ENCODE data around the gene THRB.
"Not testable (repeated sequence)": the region's sequence is repeated elsewhere in the genome, so short reads cannot be mapped to it uniquely, and the experiment has no call there.

THRB gene

DNA sequence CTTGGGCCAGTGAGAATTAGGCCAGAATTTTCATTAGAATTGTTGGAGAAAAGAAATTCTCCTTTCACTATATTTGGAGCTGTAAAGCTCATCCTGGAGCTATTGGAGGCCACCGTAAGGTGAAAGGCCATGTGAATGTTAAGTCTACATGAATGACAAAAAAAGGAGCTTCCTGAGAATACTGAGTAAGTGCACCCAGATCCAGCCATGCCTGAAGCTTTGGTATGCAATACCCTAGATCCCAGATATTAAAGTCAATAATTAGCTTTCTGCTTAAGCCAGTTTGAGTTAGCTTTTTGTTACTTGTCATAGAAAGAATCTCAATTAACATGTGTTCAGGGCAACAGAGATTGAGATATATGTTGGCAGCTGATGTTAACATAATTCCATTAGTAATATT is 377.1 kb downstream of the THRB start:
- FAIRE-seq (no peak), DNase-seq (ENCODE audit: insufficient read length, low spot score) (no peak)
- TF ChIP-seq POLR2A (IDR thresholded peaks at IDR 0.05; ENCODE audit: low read depth, low read length): no peak
- TF ChIP-seq SPI1 (IDR thresholded peaks at IDR 0.05; ENCODE audit: low read depth, low read length): no peak
- TF ChIP-seq POLR2AphosphoS5 (IDR thresholded peaks at IDR 0.05; ENCODE audit: low read depth, low read length): no peak
- TF ChIP-seq PAX5 (IDR thresholded peaks at IDR 0.05; ENCODE audit: insufficient read depth, low read length, severe bottlenecking): no peak
- TF ChIP-seq TAF1 (IDR thresholded peaks at IDR 0.05; ENCODE audit: low read depth, low read length): no peak
- no peak for TF ChIP-seq POU2F2 (IDR thresholded peaks at IDR 0.05; ENCODE audit: low read depth, low read length)

DNA sequence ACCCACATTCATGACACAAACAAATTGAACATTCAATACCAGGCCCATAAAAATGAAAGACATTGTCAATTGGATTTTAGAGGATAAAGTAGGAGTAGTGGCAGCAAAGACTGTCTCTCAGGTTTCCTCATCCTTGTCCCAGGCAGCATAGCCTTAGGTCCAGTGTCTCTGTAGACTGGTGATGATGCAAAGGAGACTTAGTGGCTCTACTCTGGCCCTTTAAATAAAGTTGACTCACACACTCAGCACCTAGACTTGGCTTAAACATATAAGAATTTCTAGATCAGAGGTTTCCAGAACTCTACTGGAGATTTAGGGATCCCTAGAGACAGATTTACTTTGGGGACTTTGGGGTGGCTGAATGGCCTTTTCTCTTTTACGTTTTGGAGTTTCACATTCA is 382.9 kb downstream of the THRB start:
- TF ChIP-seq SPI1 (IDR thresholded peaks at IDR 0.05; ENCODE audit: low read depth, low read length) (no peak), PAX5 (IDR thresholded peaks at IDR 0.05; ENCODE audit: insufficient read depth, low read length, severe bottlenecking) (no peak), POLR2AphosphoS5 (IDR thresholded peaks at IDR 0.05; ENCODE audit: low read depth, low read length) (no peak), TAF1 (IDR thresholded peaks at IDR 0.05; ENCODE audit: low read depth, low read length) (no peak)
- no peak for FAIRE-seq
- DNase-seq (ENCODE audit: insufficient read length, low spot score): no peak

DNA sequence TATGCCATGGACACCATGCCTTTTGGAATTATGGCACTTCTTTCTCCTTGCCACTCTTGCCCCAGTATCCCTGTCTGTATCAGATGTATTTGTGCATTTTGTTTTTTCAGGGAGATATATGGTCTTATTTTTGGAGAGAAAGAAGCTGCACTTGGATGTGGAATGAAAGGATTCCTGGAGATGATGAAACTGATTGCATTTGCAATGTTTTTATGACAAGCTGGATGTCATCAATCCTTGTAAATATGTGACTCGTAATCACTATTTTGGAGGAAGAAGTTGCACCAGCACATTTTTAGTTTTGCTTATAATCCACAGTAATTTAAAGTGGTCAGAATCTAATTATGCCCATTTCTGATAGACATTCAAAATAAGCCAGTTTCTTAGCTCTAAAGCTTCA is 384.6 kb downstream of the THRB start:
- DNase-seq (ENCODE audit: insufficient read length, low spot score): no peak
- TF ChIP-seq POU2F2 (IDR thresholded peaks at IDR 0.05; ENCODE audit: low read depth, low read length): no peak
- no peak for FAIRE-seq

DNA sequence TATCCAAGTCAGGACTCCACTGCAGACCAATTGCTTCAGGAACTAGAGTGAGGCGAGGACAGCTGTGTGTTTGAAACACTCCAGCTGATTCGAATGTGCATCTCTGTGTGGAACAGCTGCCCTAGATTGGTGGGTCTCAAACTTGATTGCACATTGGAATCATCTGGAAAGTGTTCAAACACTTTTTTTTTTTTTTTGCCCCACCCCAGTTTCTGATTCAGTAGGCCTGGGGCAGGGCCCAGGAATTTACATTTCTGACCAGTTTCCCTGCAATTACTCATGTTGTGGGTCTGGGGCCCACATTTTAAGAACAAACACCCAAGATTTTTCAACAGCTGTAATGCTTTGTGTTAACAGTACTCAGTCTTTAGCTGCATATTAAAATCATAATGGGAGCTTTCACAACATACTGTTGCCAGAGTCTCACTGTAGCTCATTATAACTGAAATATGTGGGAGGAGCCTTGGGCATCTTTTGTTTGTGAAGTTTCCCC is 392.9 kb downstream of the THRB start:
- DNase-seq (ENCODE audit: insufficient read length, low spot score) (no peak), FAIRE-seq (no peak)
- no peak for TF ChIP-seq POU2F2 (IDR thresholded peaks at IDR 0.05; ENCODE audit: low read depth, low read length)
- TF ChIP-seq POLR2AphosphoS5 (IDR thresholded peaks at IDR 0.05; ENCODE audit: low read depth, low read length): no peak
- no peak for TF ChIP-seq SPI1 (IDR thresholded peaks at IDR 0.05; ENCODE audit: low read depth, low read length)
- no peak for TF ChIP-seq TAF1 (IDR thresholded peaks at IDR 0.05; ENCODE audit: low read depth, low read length)
- TF ChIP-seq PAX5 (IDR thresholded peaks at IDR 0.05; ENCODE audit: insufficient read depth, low read length, severe bottlenecking): no peak
- TF ChIP-seq POLR2A (IDR thresholded peaks at IDR 0.05; ENCODE audit: low read depth, low read length): no peak

DNA sequence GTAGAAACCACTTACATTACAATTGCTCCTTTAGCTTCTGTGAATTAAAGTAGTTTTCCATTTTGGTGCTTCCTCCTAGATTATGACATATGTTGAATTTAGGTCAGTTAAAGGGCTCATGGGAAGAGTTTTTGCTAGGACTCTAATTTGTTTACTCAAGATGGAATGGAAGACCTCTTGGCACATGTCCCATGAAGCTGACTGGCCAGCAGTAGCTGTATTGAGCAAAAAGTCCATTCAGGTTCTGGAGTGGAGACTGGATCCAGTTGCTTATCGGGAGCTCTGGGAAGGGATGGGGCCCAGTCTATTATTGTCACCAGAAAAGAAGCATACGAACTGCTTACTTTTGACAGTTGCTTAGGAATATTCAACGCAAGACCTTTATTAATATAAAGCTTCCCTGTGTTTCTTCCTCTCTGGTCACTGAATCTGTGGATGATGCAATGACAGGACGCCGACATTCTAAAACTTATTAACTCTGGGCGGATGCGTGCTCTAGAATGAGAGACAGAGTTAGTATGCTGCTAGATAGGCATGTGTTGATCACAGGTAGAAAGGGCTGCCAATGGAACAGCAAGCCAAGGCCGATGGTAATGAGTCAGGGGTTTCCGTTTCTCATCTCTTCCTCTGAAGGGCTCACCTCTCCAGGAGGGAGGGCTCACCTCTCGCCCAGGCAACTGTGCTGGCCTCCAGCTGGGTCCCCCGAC is 393.8 kb downstream of the THRB start:
- FAIRE-seq (no peak), DNase-seq (ENCODE audit: insufficient read length, low spot score) (no peak)
- no peak for TF ChIP-seq PAX5 (IDR thresholded peaks at IDR 0.05; ENCODE audit: insufficient read depth, low read length, severe bottlenecking)

DNA sequence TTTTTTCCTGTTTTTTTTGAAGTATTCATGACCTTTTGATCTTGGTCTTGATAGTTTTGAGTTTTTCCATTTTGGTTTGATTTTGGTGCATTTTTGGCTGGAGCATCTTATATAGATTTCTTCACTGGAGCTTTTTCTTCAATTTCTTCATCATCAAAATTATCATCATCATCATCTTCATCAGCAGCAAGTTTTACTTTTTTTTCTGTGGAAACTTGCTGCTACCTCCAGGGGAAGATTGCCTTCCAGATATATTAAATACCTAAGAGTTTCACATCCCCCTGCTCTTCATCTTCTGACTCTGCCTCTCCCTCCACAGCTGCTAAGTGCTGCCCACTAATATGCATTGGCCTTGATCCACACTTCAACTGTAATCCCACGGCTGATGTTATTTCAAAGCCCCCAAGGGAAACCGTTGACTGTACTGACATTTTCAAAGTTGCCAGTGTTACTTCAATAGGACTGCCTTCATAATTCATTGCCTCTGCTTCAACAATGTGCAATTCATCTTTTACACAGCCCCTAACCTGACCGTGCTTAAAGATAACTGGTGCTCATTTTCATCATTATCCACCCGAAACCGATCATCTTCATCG is 397.9 kb downstream of the THRB start:
- FAIRE-seq (no peak), DNase-seq (ENCODE audit: insufficient read length, low spot score) (no peak)
- TF ChIP-seq POLR2AphosphoS5 (IDR thresholded peaks at IDR 0.05; ENCODE audit: low read depth, low read length) (no peak), POLR2A (IDR thresholded peaks at IDR 0.05; ENCODE audit: low read depth, low read length) (no peak), PAX5 (IDR thresholded peaks at IDR 0.05; ENCODE audit: insufficient read depth, low read length, severe bottlenecking) (no peak)

DNA sequence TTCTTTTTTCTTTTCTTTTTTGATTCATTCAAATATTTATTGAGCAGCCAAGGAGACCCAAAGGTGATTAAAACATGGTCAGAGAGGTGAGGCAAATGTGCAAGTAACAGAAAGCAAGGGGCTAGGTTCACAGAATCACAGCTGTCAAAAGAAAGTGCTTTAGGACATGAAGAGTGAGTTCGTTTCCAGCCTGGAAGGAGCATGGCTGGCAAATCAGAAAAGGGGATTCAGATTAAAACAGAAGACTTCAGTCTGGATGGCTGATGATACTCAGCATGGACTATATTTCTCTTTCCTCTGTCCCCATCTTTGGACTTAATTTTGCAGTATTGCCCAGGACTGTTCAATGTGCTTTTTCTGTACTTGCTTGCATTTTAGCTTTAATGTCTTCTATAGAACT is 398.4 kb downstream of the THRB start:
- FAIRE-seq: no peak
- TF ChIP-seq POLR2AphosphoS5 (IDR thresholded peaks at IDR 0.05; ENCODE audit: low read depth, low read length) (no peak), TAF1 (IDR thresholded peaks at IDR 0.05; ENCODE audit: low read depth, low read length) (no peak), PAX5 (IDR thresholded peaks at IDR 0.05; ENCODE audit: insufficient read depth, low read length, severe bottlenecking) (no peak), POLR2A (IDR thresholded peaks at IDR 0.05; ENCODE audit: low read depth, low read length) (no peak)
- no peak for DNase-seq (ENCODE audit: insufficient read length, low spot score)

DNA sequence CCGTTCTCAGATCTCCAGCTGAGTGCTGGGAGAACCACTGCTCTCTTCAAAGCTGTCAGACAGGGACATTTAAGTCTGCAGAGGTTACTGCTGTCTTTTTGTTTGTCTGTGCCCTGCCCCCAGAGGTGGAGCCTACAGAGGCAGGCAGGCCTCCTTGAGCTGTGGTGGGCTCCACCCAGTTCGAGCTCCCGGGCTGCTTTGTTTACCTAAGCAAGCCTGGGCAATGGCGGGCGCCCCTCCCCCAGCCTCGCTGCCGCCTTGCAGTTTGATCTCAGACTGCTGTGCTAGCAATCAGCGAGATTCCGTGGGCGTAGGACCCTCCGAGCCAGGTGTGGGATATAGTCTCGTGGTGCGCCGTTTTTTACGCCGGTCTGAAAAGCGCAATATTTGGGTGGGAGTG is 399.8 kb downstream of the THRB start:
- not testable (repeated sequence) for FAIRE-seq; DNase-seq (ENCODE audit: insufficient read length, low spot score)

DNA sequence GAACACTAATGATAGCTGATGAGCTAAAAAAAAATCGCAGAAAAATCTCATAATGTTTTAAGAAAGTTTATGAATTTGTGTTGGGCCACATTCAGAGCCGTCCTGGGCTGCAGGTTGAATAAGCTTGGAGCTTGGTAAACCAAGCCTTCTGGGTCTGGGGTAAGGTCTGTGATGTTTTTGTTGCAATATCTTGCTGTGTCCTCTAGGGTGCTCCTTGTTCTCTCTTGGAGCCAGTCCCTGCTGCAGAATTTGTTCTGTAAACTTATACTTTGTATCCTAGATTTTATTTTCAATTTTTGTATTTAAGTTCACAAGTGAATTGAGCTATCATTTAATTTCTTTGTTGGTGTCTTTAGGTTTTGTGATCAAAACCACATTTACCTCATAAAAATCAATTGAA is 405.9 kb downstream of the THRB start:
- FAIRE-seq: no peak
- DNase-seq (ENCODE audit: insufficient read length, low spot score): no peak
- TF ChIP-seq POU2F2 (IDR thresholded peaks at IDR 0.05; ENCODE audit: low read depth, low read length): no peak
- TF ChIP-seq PAX5 (IDR thresholded peaks at IDR 0.05; ENCODE audit: insufficient read depth, low read length, severe bottlenecking): no peak
- TF ChIP-seq TAF1 (IDR thresholded peaks at IDR 0.05; ENCODE audit: low read depth, low read length): no peak
- no peak for TF ChIP-seq POLR2A (IDR thresholded peaks at IDR 0.05; ENCODE audit: low read depth, low read length)

DNA sequence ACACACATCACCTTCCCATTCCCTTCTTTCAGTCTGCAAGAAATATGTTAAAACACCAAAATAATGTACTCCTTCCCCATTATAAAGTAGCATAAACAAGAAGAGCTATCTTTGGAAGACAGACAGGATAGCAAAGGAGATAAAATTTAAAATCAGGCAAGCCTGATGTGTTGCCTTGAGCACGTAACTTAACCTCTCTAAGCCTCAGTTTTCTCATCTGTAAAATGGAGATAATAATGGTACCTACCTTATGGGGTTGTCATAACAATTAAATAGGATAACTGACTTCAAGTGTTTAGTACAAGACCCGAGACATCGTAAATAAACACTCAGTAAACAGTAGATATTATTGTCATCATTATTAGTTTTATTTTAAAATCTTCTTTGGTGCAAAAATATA is 407.2 kb downstream of the THRB start:
- no peak for DNase-seq (ENCODE audit: insufficient read length, low spot score)
- TF ChIP-seq PAX5 (IDR thresholded peaks at IDR 0.05; ENCODE audit: insufficient read depth, low read length, severe bottlenecking) (no peak), POLR2A (IDR thresholded peaks at IDR 0.05; ENCODE audit: low read depth, low read length) (no peak), POU2F2 (IDR thresholded peaks at IDR 0.05; ENCODE audit: low read depth, low read length) (no peak), POLR2AphosphoS5 (IDR thresholded peaks at IDR 0.05; ENCODE audit: low read depth, low read length) (no peak), SPI1 (IDR thresholded peaks at IDR 0.05; ENCODE audit: low read depth, low read length) (no peak), TAF1 (IDR thresholded peaks at IDR 0.05; ENCODE audit: low read depth, low read length) (no peak)
- FAIRE-seq: no peak
